Loucy (cell line): ENCODE results near the gene SEMA6A.

ENCODE experiments used
- CTCF ChIP-seq: fragments of 200-600 bp; sonication (generic); conservative IDR thresholded peaks from 2 replicates; pipeline ENCODE4 v1.5.1; 2014; ENCODE audit warnings: mild to moderate bottlenecking, antibody characterized with exemption, low read length
- EZH2phosphoT487 ChIP-seq: fragments of 200-600 bp; IDR thresholded peaks from 2 replicates; pipeline ENCODE4 v1.6.1; 2018; ENCODE audit warnings: antibody characterized with exemption, mild to moderate bottlenecking, moderate library complexity, borderline replicate concordance

GRCh38 chr5:116595498-116595897 lies 20.9 kb upstream of the SEMA6A start:
- TF ChIP-seq CTCF: no peak
- TF ChIP-seq EZH2phosphoT487: no peak
